ENCODE results near the gene STAMBPL1.

GRCh38 chr10:88913127-88913526 is 33.1 kb downstream of the STAMBPL1 start:
- TF ChIP-seq CTCF (IDR thresholded peaks at IDR 0.05) (no peak), POLR2AphosphoS5 (IDR thresholded peaks at IDR 0.05; ENCODE audit: low read depth, low read length) (no peak)
